H9 (cell line): Measurements from ENCODE around the gene MGAT4B. TPM values are rescaled to one million over a fixed set of nuclear protein-coding genes. Genes with fewer than 3 reads are reported as not detected.

Experiments used
- DNase-seq: peaks from one replicate; pipeline ENCODE4 v3.0.0-alpha.2; 2017
- H2AFZ ChIP-seq: one replicate; pipeline ENCODE4 v1.6.1; 2013; ENCODE audit warnings: mild to moderate bottlenecking, low read length, control low read depth, moderate library complexity
- H2AK5ac ChIP-seq: 2 replicates; pipeline ENCODE4 v1.6.1; 2013; ENCODE audit warnings: low read length, control low read depth, mixed read lengths; ENCODE audit not compliant: insufficient read length
- H2BK120ac ChIP-seq: one replicate; pipeline ENCODE4 v1.6.1; 2013; ENCODE audit warnings: low read depth, mild to moderate bottlenecking, low read length, control low read depth, inconsistent platforms; ENCODE audit not compliant: poor library complexity, severe bottlenecking
- H2BK12ac ChIP-seq: 2 replicates; pipeline ENCODE4 v1.6.1; 2013; ENCODE audit warnings: low read length, control low read depth, mixed read lengths, low read depth; ENCODE audit not compliant: insufficient read length
- H2BK15ac ChIP-seq: 2 replicates; pipeline ENCODE4 v1.6.1; 2013; ENCODE audit warnings: low read depth, low read length, control low read depth
- H2BK20ac ChIP-seq: one replicate; pipeline ENCODE4 v1.6.1; 2013; ENCODE audit warnings: low read depth, mild to moderate bottlenecking, low read length, control low read depth, inconsistent platforms; ENCODE audit not compliant: poor library complexity, severe bottlenecking
- H2BK5ac ChIP-seq: 2 replicates; pipeline ENCODE4 v1.6.1; 2013; ENCODE audit warnings: low read length, control low read depth, mixed read lengths; ENCODE audit not compliant: insufficient read length
- H3K14ac ChIP-seq: 2 replicates; pipeline ENCODE4 v1.6.1; 2013; ENCODE audit warnings: low read length, control low read depth; ENCODE audit not compliant: insufficient read depth
- H3K18ac ChIP-seq: 2 replicates; pipeline ENCODE4 v1.6.1; 2013; ENCODE audit warnings: low read depth, mild to moderate bottlenecking, mixed read lengths, low read length, control low read depth; ENCODE audit not compliant: insufficient read length
- H3K23ac ChIP-seq: 2 replicates; pipeline ENCODE4 v1.6.1; 2013; ENCODE audit warnings: low read length, control low read depth, mixed read lengths, low read depth; ENCODE audit not compliant: insufficient read length
- H3K23me2 ChIP-seq: 2 replicates; pipeline ENCODE4 v1.6.1; 2013; ENCODE audit warnings: low read depth, mild to moderate bottlenecking, mixed read lengths, low read length, control low read depth; ENCODE audit not compliant: insufficient read length, poor library complexity, severe bottlenecking
- H3K27ac ChIP-seq: 2 replicates; pipeline ENCODE4 v1.5.1; 2013; ENCODE audit warnings: low read length, control low read depth, mixed read lengths, low read depth; ENCODE audit not compliant: insufficient read length
- H3K27me3 ChIP-seq: 2 replicates; pipeline ENCODE4 v1.6.1; 2013; ENCODE audit warnings: low read length, control low read depth, inconsistent platforms; ENCODE audit not compliant: insufficient read depth
- H3K4ac ChIP-seq: 2 replicates; pipeline ENCODE4 v1.6.1; 2013; ENCODE audit warnings: low read depth, mild to moderate bottlenecking, control low read depth, inconsistent platforms, low read length, moderate library complexity
- H3K4me1 ChIP-seq: 2 replicates; pipeline ENCODE4 v1.6.1; 2013; ENCODE audit warnings: low read length, control low read depth, inconsistent platforms; ENCODE audit not compliant: insufficient read depth
- H3K4me2 ChIP-seq: 2 replicates; pipeline ENCODE4 v1.6.1; 2013; ENCODE audit warnings: low read length, control low read depth, mixed read lengths; ENCODE audit not compliant: insufficient read length, insufficient read depth
- H3K56ac ChIP-seq: 2 replicates; pipeline ENCODE4 v1.6.1; 2013; ENCODE audit warnings: low read depth, mild to moderate bottlenecking, mixed read lengths, low read length, control low read depth; ENCODE audit not compliant: insufficient read length
- H3K79me1 ChIP-seq: 2 replicates; pipeline ENCODE4 v1.6.1; 2013; ENCODE audit warnings: low read depth, mild to moderate bottlenecking, moderate library complexity, low read length, control low read depth, inconsistent platforms; ENCODE audit not compliant: insufficient read depth, poor library complexity, severe bottlenecking
- H3K79me2 ChIP-seq: 2 replicates; pipeline ENCODE4 v1.6.1; 2013; ENCODE audit warnings: low read length, control low read depth, inconsistent platforms; ENCODE audit not compliant: insufficient read depth
- H3K9ac ChIP-seq: 2 replicates; pipeline ENCODE4 v1.6.1; 2013; ENCODE audit warnings: low read length, control low read depth, mixed read lengths; ENCODE audit not compliant: insufficient read length; ENCODE audit errors: extremely low read depth
- H3K9me3 ChIP-seq: one replicate; pipeline ENCODE4 v1.6.1; 2013; ENCODE audit warnings: low read depth, low read length, inconsistent platforms; ENCODE audit not compliant: control insufficient read depth
- H3T11ph ChIP-seq: one replicate; pipeline ENCODE4 v1.6.1; 2013; ENCODE audit warnings: mild to moderate bottlenecking, low read length, control low read depth, inconsistent platforms
- H4K20me1 ChIP-seq: one replicate; pipeline ENCODE4 v1.6.1; 2013; ENCODE audit not compliant: control insufficient read depth, insufficient read length, insufficient read depth
- H4K5ac ChIP-seq: 2 replicates; pipeline ENCODE4 v1.6.1; 2013; ENCODE audit warnings: low read depth, mild to moderate bottlenecking, mixed read lengths, low read length, control low read depth; ENCODE audit not compliant: insufficient read length
- H4K8ac ChIP-seq: replicated peaks from 2 replicates; pipeline ENCODE4 v1.6.1; 2013; ENCODE audit warnings: low read length, control low read depth, mixed read lengths, low read depth; ENCODE audit not compliant: insufficient read length
- H4K91ac ChIP-seq: 2 replicates; pipeline ENCODE4 v1.6.1; 2013; ENCODE audit warnings: low read depth, mild to moderate bottlenecking, moderate library complexity, mixed read lengths, low read length, control low read depth; ENCODE audit not compliant: insufficient read length
- H3K27ac Mint-ChIP-seq, 3 experiments: 2 replicates in 2 of 3; 3 replicates in 1 of 3; pipeline ENCODE4 v1.8.0; 2020 to 2021; ENCODE audit warnings: mixed read lengths in 3 of 3, mild to moderate bottlenecking in 1 of 3, moderate library complexity in 1 of 3
- H3K27me3 Mint-ChIP-seq: 2 replicates; pipeline ENCODE4 v1.8.0; 2021; ENCODE audit warnings: low read depth, mild to moderate bottlenecking, moderate library complexity, mixed read lengths
- H3K36me3 Mint-ChIP-seq, 3 experiments: 2 replicates in 2 of 3; 3 replicates in 1 of 3; pipeline ENCODE4 v1.8.0; 2020 to 2021; ENCODE audit warnings: low read depth in 3 of 3, mixed read lengths in 3 of 3; ENCODE audit not compliant: insufficient read depth in 1 of 3
- H3K4me1 Mint-ChIP-seq, 2 experiments: 2 replicates each; pipeline ENCODE4 v1.8.0; 2020; ENCODE audit warnings: mixed read lengths in 2 of 2
- H3K4me3 Mint-ChIP-seq, 2 experiments: 2 replicates in 1 of 2; 3 replicates in 1 of 2; pipeline ENCODE4 v1.8.0; 2020 to 2021; ENCODE audit warnings: mild to moderate bottlenecking in 2 of 2, mixed read lengths in 2 of 2, moderate library complexity in 1 of 2
- H3K9me3 Mint-ChIP-seq, 2 experiments: 2 replicates in 1 of 2; 3 replicates in 1 of 2; pipeline ENCODE4 v1.8.0; 2020; ENCODE audit warnings: mild to moderate bottlenecking in 2 of 2, mixed read lengths in 2 of 2, moderate library complexity in 1 of 2
- WGBS: extraction: QIAGEN DNeasy Blood & Tissue Kit; methylation state at CpG from one replicate; pipeline ENCODE4 v1.1.7; 2013; ENCODE audit warnings: missing lambda C conversion rate, low lambda C conversion rate, mixed read lengths; ENCODE audit not compliant: insufficient read length; ENCODE audit errors: extremely low coverage; 5-methylcytosine and 5-hydroxymethylcytosine counted together
- total RNA-seq: library from RNA; stranded (reverse); gene quantifications from 2 replicates; pipeline ENCODE4 v1.2.1, GENCODE V29; 2021
- TF ChIP-seq, protein P1 (sequence below): fragments of 200-600 bp; sonication (generic); conservative IDR thresholded peaks from 3 replicates; pipeline ENCODE4 v1.8.0; 2021; ENCODE audit warnings: antibody characterized with exemption, mild to moderate bottlenecking

The MGAT4B gene
- total RNA-seq, 1 experiment from 2014 or later = 147 TPM

DNA sequence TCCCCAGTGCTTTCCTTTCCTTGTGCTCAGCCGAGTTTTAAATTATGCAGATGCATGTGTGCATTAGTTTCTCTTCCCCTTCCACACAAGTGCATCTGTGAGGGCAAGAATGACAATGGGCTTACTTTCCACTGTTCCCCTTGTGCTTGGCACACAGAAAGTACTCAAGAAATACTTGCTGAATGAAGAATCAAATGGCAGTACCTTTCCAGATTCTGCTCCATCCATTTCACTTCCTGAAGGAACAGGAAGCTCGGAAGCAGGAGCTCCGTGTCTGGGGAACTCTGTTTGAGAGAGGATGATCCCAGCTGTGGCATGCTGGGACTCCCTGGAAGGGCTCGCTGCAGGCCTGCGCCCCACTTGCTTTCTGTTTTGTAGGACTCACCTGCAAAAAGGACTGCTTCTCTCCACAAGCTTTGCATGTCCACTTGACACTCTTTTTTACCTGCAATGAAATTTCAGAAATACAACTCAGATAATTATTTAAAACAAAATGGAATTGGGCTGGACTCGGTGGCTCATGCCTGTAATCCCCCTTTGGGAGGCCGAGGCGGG, 46.4 kb upstream of the MGAT4B start:
- TF ChIP-seq, protein P1, sequence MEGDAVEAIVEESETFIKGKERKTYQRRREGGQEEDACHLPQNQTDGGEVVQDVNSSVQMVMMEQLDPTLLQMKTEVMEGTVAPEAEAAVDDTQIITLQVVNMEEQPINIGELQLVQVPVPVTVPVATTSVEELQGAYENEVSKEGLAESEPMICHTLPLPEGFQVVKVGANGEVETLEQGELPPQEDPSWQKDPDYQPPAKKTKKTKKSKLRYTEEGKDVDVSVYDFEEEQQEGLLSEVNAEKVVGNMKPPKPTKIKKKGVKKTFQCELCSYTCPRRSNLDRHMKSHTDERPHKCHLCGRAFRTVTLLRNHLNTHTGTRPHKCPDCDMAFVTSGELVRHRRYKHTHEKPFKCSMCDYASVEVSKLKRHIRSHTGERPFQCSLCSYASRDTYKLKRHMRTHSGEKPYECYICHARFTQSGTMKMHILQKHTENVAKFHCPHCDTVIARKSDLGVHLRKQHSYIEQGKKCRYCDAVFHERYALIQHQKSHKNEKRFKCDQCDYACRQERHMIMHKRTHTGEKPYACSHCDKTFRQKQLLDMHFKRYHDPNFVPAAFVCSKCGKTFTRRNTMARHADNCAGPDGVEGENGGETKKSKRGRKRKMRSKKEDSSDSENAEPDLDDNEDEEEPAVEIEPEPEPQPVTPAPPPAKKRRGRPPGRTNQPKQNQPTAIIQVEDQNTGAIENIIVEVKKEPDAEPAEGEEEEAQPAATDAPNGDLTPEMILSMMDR = no peak
- no peak overlapping the region for H3K9ac ChIP-seq

More for the DNA sequence above, 46.4 kb upstream of the MGAT4B start:
- no peaks in the 10 kb centered on the region for H3K9me3 Mint-ChIP-seq
- no peak overlapping the region for H3K14ac ChIP-seq
- no peaks in the 10 kb centered on the region for H4K20me1 ChIP-seq
- H2AFZ ChIP-seq = no peak overlapping the region
- H3K56ac ChIP-seq = no peak overlapping the region
- DNase-seq = no peak
- H3T11ph ChIP-seq = no peak overlapping the region
- no peak overlapping the region for H3K4ac ChIP-seq
- H4K5ac ChIP-seq = no peak overlapping the region
- peak overlapping the region in 2 of 3 experiments; percentile 61 to 63; a peak in 1 of 7 replicates for H3K27ac Mint-ChIP-seq
- no peak overlapping the region for H3K23ac ChIP-seq
- H3K4me3 Mint-ChIP-seq = no peak overlapping the region; a peak in 1 of 5 replicates
- no peaks in the 10 kb centered on the region for H3K23me2 ChIP-seq
- no peak overlapping the region for H2BK5ac ChIP-seq
- no peaks in the 10 kb centered on the region for H3K9me3 ChIP-seq
- no peaks in the 10 kb centered on the region for H3K79me1 ChIP-seq
- H3K36me3 Mint-ChIP-seq = peaks cover 17 to 29% (median 22%) of the 10 kb centered on the region in 3 experiments
- no peak overlapping the region for H3K18ac ChIP-seq
- no peak overlapping the region for H2BK120ac ChIP-seq
- H3K4me2 ChIP-seq = no peak overlapping the region
- WGBS = no CpG with 5 or more reads among the region's 8 CpGs
- no peaks in the 10 kb centered on the region for H3K4me1 ChIP-seq
- H3K79me2 ChIP-seq = 0 out of 2 replicates have a peak, but pooled peaks cover 4% of the 10 kb centered on the region
- no peak overlapping the region for H4K8ac ChIP-seq
- no peaks in the 10 kb centered on the region for H3K27me3 ChIP-seq
- no peak overlapping the region for H3K27ac ChIP-seq
- H2BK12ac ChIP-seq = no peak overlapping the region
- no peak overlapping the region for H2BK20ac ChIP-seq
- H4K91ac ChIP-seq = no peak overlapping the region
- no peak overlapping the region for H2AK5ac ChIP-seq
- H3K27me3 Mint-ChIP-seq = peaks cover 2% of the 10 kb centered on the region
- H3K4me1 Mint-ChIP-seq = peaks cover 3% of the 10 kb centered on the region in 2 experiments; a peak in 3 of 4 replicates
- no peak overlapping the region for H2BK15ac ChIP-seq
